SK-N-MC (cell line): Measurements from ENCODE around the gene PRDM2.

Source experiments
- DNase-seq: peaks from one replicate; pipeline ENCODE4 v3.0.0-alpha.2; 2011; ENCODE audit warnings: low read depth, low spot score
- H3K27ac ChIP-seq: fragments of 200-600 bp; sonication (generic); 2 replicates; pipeline ENCODE4 v1.5.1; 2016; ENCODE audit warnings: mixed run types
- H3K36me3 ChIP-seq: fragments of 200-600 bp; sonication (generic); 2 replicates; pipeline ENCODE4 v1.6.1; 2017; ENCODE audit warnings: antibody characterized with exemption, low read length, mixed read lengths; ENCODE audit not compliant: insufficient read depth
- H3K4me3 ChIP-seq: fragments of 200-600 bp; sonication (generic); 2 replicates; pipeline ENCODE4 v1.5.1; 2016
- H3K9ac ChIP-seq: fragments of 200-600 bp; sonication (generic); 2 replicates; pipeline ENCODE4 v1.8.0; 2017; ENCODE audit warnings: mixed run types, mixed read lengths; ENCODE audit not compliant: insufficient read length
- H3K9me3 ChIP-seq: fragments of 200-600 bp; sonication (generic); 2 replicates; pipeline ENCODE4 v1.6.1; 2017; ENCODE audit warnings: low read depth, mild to moderate bottlenecking, antibody characterized with exemption, low read length, moderate library complexity, mixed read lengths
- EZH2 ChIP-seq: fragments of 200-600 bp; sonication (generic); IDR thresholded peaks from one replicate; pipeline ENCODE4 v1.6.1; 2017; ENCODE audit warnings: antibody characterized with exemption
- FOXP2 ChIP-seq: optimal IDR thresholded peaks from 2 replicates; pipeline ENCODE3; 2011; ENCODE audit warnings: mild to moderate bottlenecking, moderate library complexity; ENCODE audit not compliant: insufficient read depth; ENCODE audit errors: extremely low read length, control extremely low read depth
- POLR2AphosphoS5 ChIP-seq: IDR thresholded peaks from 2 replicates; pipeline ENCODE4 v1.6.1; 2012; ENCODE audit warnings: mild to moderate bottlenecking, low read depth, low read length, borderline replicate concordance

Gene PRDM2, protein sequence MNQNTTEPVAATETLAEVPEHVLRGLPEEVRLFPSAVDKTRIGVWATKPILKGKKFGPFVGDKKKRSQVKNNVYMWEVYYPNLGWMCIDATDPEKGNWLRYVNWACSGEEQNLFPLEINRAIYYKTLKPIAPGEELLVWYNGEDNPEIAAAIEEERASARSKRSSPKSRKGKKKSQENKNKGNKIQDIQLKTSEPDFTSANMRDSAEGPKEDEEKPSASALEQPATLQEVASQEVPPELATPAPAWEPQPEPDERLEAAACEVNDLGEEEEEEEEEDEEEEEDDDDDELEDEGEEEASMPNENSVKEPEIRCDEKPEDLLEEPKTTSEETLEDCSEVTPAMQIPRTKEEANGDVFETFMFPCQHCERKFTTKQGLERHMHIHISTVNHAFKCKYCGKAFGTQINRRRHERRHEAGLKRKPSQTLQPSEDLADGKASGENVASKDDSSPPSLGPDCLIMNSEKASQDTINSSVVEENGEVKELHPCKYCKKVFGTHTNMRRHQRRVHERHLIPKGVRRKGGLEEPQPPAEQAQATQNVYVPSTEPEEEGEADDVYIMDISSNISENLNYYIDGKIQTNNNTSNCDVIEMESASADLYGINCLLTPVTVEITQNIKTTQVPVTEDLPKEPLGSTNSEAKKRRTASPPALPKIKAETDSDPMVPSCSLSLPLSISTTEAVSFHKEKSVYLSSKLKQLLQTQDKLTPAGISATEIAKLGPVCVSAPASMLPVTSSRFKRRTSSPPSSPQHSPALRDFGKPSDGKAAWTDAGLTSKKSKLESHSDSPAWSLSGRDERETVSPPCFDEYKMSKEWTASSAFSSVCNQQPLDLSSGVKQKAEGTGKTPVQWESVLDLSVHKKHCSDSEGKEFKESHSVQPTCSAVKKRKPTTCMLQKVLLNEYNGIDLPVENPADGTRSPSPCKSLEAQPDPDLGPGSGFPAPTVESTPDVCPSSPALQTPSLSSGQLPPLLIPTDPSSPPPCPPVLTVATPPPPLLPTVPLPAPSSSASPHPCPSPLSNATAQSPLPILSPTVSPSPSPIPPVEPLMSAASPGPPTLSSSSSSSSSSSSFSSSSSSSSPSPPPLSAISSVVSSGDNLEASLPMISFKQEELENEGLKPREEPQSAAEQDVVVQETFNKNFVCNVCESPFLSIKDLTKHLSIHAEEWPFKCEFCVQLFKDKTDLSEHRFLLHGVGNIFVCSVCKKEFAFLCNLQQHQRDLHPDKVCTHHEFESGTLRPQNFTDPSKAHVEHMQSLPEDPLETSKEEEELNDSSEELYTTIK (N-terminal part only)

DNA sequence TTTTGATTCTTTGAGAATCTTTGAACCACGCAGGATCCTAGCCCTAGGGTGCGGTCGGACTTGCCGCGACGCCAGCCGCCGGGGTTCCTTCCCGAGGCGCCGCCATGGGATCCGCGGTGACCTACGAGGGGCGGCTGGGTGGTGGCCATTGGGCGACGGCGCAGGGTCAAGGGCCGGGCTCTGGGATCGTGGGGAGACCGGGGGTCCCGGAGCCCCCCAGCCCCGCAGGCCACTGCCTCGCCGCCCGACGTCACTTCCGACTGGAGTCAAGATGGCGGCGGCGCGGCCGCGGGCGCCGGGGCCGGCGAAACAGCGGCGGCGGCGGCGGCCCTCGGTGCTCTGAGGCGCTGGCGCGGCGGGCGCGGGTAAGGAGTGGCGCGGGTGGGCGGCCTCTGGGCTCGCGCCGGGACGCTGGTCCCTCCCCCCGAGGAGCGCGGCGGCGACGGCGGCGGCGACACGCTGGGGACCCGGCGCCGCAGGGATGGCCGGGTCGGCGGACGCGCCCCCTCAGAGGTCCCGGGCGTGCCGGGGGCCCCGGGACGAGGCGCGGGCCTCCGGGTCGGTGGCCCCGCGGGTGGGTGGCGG, at the start of gene PRDM2:
Gene PRDM2, plus strand, starts transcription at position 253 of the 585 bp plus-strand sequence. CDS start 15,418 bp downstream, outside the sequence.
- Histone ChIP-seq H3K4me3 (peak within 1 kb of the TSS; percentile 95), H3K9ac (peak within 1 kb of the TSS; percentile 88), H3K27ac (peak within 1 kb of the TSS; percentile 99), H3K9me3 (no peaks in the 10 kb centered on the region; the same call in 1 of the 2 replicates), H3K36me3 (no peaks in the 10 kb centered on the region)
- TF ChIP-seq POLR2AphosphoS5 (no peak), FOXP2 (no peak), EZH2 (no peak)
- no peak for DNase-seq

DNA sequence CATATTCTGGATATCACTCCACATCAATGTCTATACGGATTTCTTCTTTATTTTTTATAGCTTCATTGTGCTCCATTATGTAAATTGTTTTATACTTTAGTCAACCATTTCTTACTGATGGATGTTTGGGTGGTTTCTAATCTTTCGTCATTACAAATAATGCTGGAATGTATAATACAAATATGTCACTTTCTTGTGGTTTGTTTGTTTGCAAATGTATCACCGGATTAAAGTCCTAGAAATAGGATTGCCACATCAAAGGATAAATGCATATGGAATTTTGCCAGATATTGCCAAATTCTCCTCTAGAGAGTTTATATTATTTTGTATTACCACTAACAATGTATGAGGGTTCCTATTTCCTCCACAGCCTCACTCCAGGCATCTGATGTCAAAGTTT, 48.7 kb upstream of the PRDM2 start:
- Histone ChIP-seq H3K9ac (no peak overlapping the region), H3K36me3 (no peaks in the 10 kb centered on the region), H3K27ac (peak overlapping the region; percentile 26; the same call in 1 of the 2 replicates), H3K9me3 (no peaks in the 10 kb centered on the region), H3K4me3 (no peak overlapping the region)
- no peak for TF ChIP-seq EZH2
- no peak for TF ChIP-seq FOXP2
- no peak for TF ChIP-seq POLR2AphosphoS5
- DNase-seq: no peak

DNA sequence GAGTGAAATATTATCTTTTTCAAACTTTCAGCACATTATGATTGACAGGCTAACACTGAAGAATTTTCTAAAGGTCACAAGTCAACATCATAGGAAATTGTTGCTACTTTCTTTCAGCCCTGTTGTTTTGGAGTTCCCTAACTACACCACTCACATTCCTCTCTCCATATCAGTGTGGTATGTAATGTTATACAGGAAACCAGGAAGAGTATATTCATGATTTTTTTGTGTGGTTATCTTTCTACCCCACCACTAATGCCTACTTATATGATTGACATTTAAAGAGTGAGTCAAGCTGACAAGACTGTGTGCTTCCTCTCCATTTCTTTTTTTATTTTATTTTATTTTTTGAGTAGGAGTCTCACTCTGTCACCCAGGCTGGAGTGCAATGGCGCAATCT, 47.8 kb upstream of the PRDM2 start:
- Histone ChIP-seq H3K27ac (0 out of 2 replicates have a peak overlapping the region, but pooled peaks have one; percentile 26), H3K4me3 (no peak overlapping the region), H3K9me3 (no peaks in the 10 kb centered on the region), H3K36me3 (no peaks in the 10 kb centered on the region), H3K9ac (no peak overlapping the region)
- no peak for DNase-seq
- no peak for TF ChIP-seq POLR2AphosphoS5
- TF ChIP-seq EZH2: no peak
- no peak for TF ChIP-seq FOXP2

DNA sequence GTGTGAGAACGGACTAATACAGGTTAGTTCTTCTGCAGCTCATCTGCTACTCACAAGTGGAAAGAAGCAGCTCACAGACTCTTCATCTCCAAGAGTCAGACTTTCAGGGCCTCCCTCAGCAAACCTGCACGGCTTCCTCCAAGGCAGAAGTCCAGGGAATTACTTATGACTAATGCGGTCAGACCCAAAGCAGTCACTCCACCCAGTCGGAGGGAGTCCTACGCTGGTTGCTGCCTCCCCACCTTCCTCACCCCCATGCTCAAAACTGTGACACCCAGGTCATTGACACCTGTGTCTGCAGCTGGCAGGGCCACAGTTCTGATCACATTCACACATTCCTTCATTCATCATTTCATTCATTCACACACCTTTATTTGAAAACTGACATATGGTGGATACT, 38.4 kb upstream of the PRDM2 start:
- H3K4me3 ChIP-seq: no peak overlapping the region; the same call in 1 of the 2 replicates
- TF ChIP-seq POLR2AphosphoS5 (no peak), EZH2 (no peak), FOXP2 (no peak)
- H3K27ac ChIP-seq: peak overlapping the region; percentile 100
- H3K36me3 ChIP-seq: no peaks in the 10 kb centered on the region
- DNase-seq: no peak
- H3K9ac ChIP-seq: peak overlapping the region; percentile 81
- H3K9me3 ChIP-seq: no peaks in the 10 kb centered on the region

DNA sequence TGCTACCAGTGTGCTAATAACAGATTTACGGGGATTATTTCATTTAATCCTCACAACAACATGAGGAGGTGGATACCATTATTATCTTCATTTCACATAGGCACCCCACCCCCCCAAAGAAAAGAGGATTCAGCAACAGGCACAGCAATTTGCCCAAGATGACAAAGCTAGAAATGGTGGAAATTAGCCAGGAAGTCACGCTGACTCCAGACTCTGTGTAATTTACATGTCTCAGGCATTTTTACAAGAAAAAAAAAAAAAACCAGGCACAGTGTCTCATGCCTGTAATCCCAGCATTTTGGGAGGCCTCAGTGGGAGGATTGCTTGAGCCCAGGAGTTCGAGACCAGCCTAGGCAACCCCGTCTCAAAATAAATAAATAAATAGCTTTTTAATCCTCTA, 37.5 kb upstream of the PRDM2 start:
- Histone ChIP-seq H3K4me3 (peak overlapping the region; percentile 71), H3K36me3 (no peaks in the 10 kb centered on the region), H3K9me3 (no peaks in the 10 kb centered on the region), H3K9ac (peak overlapping the region; percentile 81), H3K27ac (peak overlapping the region; percentile 100)
- TF ChIP-seq POLR2AphosphoS5 (peak; percentile 37; the same call in 1 of the 2 replicates), EZH2 (no peak)
- peak; percentile 92 for DNase-seq

DNA sequence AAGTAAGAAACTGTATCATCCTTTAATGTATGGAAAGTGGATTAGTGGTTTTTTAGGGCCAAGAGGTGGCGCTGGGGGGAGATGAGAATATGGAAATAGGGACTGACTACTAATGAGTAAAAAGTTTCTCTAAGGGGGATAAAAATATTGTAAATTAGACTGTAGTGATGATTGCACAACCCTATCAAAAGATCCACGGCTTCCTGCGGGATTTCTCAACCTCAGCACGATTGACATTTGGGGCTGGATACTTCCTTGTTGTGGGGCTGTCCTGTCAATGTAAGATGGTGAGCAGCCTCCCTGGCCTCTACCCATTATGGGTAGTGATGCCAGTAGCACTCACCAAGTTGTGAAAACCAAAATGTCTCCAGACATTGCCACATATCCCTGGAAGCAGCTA, 36.0 kb upstream of the PRDM2 start:
- Histone ChIP-seq H3K27ac (peak overlapping the region; percentile 79), H3K9me3 (no peaks in the 10 kb centered on the region), H3K36me3 (no peaks in the 10 kb centered on the region), H3K9ac (no peak overlapping the region), H3K4me3 (no peak overlapping the region)
- no peak for TF ChIP-seq FOXP2
- no peak for TF ChIP-seq POLR2AphosphoS5
- TF ChIP-seq EZH2: no peak
- DNase-seq: no peak

DNA sequence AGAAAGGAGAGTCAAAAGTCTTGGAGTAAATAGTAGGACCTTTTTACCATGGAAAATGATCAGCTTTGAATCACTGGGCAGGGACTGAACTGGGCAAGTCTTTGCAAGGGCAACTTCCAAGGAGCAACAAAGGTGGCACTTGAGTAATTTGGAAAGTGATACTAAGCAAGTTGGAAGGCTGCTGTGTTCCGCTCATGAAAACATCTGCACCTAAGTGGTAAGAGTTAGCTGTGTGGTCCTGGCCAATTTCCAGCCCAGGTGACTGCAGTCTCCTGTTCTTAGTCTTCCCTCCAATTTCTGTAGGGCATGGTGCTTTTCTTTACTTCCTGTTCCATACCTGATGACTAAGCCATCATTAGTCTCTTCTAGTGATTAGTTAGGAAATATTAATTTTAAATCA, 35.5 kb upstream of the PRDM2 start:
- Histone ChIP-seq H3K27ac (peak overlapping the region; percentile 79), H3K36me3 (no peaks in the 10 kb centered on the region), H3K9ac (no peak overlapping the region), H3K9me3 (no peaks in the 10 kb centered on the region), H3K4me3 (no peak overlapping the region)
- no peak for DNase-seq
- TF ChIP-seq FOXP2 (no peak), EZH2 (no peak), POLR2AphosphoS5 (no peak)

DNA sequence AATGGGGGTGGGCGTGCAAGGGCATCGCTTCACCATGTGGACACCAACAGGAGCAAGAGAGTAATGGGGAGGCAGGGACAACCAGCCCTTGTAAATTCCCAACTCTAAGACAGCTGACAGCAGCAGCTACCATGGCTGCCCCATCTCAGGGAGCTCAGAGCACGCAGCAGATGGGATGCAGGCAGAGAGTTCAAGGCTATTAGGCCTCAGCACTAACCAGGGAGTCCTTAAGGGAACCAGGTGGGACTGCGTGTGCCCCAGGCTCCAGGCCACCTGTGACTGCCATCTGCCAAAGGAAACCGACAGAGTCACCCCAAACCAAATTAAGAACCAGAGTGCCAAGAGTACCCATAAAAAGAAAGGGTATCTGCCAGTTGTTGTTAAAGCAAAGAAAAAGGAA, 33.7 kb upstream of the PRDM2 start:
- H3K9ac ChIP-seq: no peak overlapping the region
- TF ChIP-seq POLR2AphosphoS5 (no peak), EZH2 (no peak), FOXP2 (no peak)
- no peak for DNase-seq
- H3K4me3 ChIP-seq: no peak overlapping the region
- no peak overlapping the region for H3K27ac ChIP-seq
- no peaks in the 10 kb centered on the region for H3K9me3 ChIP-seq
- no peaks in the 10 kb centered on the region for H3K36me3 ChIP-seq
